Sciatic nerve (tissue), 2 donors: Measurements from ENCODE around the gene KLC4. TPM values are rescaled to one million over a fixed set of nuclear protein-coding genes. Genes with fewer than 3 reads are reported as not detected.
"Not testable (repeated sequence)": the region's sequence is repeated elsewhere in the genome, so short reads cannot be mapped to it uniquely, and the experiment has no call there.

ENCODE experiments used
- ATAC-seq: fragments of 200-7000 bp; cut with Tn5 transposase; one replicate; pipeline ENCODE4 v1.9.1; 2020; ENCODE audit warnings: mild to moderate bottlenecking, moderate library complexity
- DNase-seq: peaks from one replicate; pipeline ENCODE4 v3.0.0-alpha.2; 2020; ENCODE audit warnings: low spot score
- intact Hi-C: fragments of 100-400 bp; cut with DNase I; formaldehyde crosslinking; loops from one replicate; pipeline ENCODE4 v1.14.2; 2022
- total RNA-seq: library from RNA; stranded (reverse); fragmentation: NEBNext Ultra II Directional; extraction: Animal tissue kit (Norgen Biotek cat#: 25700); gene quantifications from one replicate; pipeline ENCODE4 v1.2.1, GENCODE V29; 2021
- donor health status: DM: no; HTN: no; CAD: no.
- donor health status: DM: no; HTN: no; CAD: no.

KLC4 gene
- total RNA-seq, 1 donor from 2014 or later = 35.5 TPM

GRCh38 chr6:43113431-43114260 is 54.2 kb downstream of the KLC4 start:
- DNase-seq (no peak), ATAC-seq (peak; percentile 46)
- intact Hi-C loops = no loop called here

- no peak for ATAC-seq
- DNase-seq = no peak
- intact Hi-C loops = no loop called here
Observed at GRCh38 chr6:43115365-43115764, 55.9 kb downstream of the KLC4 start.

- intact Hi-C loops, ATAC-seq: not testable (repeated sequence)
- DNase-seq = peak; percentile 18
Observed at GRCh38 chr6:43117466-43117865, 58.0 kb downstream of the KLC4 start.

DNA sequence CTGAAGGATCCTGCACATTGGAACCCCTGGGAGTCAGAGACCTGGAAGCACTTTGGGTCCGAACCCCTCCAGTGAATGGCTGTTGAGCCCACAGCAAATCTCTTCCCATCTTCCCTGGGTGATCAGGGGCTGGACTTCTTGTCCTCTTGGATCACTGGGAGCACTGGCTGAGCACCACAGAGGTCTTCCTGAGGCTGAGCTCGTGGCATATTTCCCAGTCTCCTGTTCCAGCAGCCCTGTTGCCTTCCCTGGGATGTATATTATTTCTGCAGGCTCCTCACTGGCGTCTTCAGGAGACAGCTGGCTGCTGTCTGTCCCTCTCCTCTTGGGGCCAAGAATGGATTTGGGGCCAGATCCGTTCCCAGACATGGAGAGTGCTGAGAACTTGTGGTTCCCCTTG is 60.1 kb downstream of the KLC4 start:
- no peak for ATAC-seq
- DNase-seq = no peak
- intact Hi-C loops = no loop called here

- no peak for DNase-seq
- ATAC-seq = no peak
- intact Hi-C loops = no loop called here
Observed at GRCh38 chr6:43120101-43120763, 60.8 kb downstream of the KLC4 start.

DNA sequence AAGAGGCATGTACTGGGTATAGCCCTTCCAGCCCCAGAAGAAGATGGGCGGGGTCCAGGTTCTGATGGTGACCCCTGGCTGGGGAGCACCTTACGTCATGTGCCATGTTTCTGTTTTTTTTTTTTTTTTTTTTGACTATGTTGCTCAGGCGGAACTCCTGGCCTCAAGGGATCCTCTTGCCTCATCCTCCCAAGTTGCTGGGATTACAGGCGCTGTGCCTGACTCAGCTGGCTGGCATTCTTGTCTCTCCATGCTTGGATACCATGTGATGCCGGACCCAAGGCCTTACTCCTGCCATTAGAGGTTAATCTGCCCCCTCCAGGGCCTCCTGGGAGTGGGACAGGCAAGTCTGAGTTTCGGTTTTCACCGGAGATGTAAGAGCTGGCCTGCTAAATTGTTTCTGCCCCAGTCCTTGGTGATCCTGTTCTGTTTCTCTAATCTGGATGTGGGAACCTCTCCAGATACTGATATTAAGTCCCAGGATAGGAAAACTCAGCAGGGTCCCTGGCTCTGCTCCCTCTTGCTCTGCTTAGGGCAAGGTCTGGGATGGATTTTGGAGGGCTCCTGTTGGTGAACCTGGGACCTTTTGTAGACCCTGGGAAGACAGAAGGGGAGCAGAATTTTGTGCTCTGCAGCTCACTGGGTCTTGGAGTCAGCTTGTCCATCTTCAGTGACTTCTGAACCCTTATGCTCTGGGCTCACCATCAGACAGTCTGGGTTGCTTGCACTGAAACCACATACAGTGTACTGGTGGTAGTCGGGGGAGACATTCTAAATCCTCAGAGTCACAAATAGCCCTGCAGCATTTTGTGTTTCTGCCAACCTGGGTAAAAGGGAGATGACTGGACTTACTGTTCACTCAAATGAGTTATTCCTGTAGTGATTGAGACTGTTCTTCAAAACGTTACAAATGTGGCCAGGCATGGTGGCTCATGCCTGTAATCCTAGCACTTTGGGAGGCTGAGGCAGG is 61.8 kb downstream of the KLC4 start:
- ATAC-seq (peak; percentile 87), DNase-seq (no peak)
- intact Hi-C loops = no loop called here

- ATAC-seq (no peak), DNase-seq (no peak)
- intact Hi-C loops = no loop called here
Observed at GRCh38 chr6:43122146-43122545, 62.7 kb downstream of the KLC4 start.

GRCh38 chr6:43123461-43124314 is 64.3 kb downstream of the KLC4 start:
- intact Hi-C loops = no loop called here
- no peak for ATAC-seq
- DNase-seq = no peak

DNA sequence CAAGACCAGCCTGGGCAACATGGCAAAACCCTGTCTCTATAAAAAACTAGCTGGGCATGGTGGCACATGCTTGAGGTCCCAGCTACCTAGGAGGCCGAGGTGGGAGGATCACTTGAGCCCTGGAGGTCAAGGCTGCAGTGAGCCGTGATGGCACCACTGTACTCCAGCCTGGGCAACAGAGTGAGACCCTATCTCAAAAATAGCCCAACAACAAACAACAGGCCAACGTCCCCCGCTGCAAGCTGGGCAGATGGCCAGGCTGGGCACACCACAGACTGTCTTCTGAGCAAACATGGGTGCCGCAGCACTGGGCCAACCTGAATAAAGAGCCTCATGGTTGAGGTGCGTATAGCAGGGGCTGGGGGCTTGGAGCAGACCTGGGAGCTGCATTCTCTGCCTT is 65.0 kb downstream of the KLC4 start:
- intact Hi-C loops = no loop called here
- DNase-seq (no peak), ATAC-seq (no peak)

Other genes starting within 250 kb of the KLC4 start
- 51.6 TPM for gene RPL7L1, start 180.0 kb upstream of the KLC4 start, total RNA-seq
- gene PTCRA, start 143.6 kb upstream of the KLC4 start, total RNA-seq = 0.40 TPM
- 44.9 TPM for gene CNPY3, start 130.2 kb upstream of the KLC4 start, total RNA-seq
- gene GNMT, start 98.9 kb upstream of the KLC4 start, total RNA-seq = 1.8 TPM
- 20.4 TPM for gene PEX6, start 80.5 kb upstream of the KLC4 start, total RNA-seq
- gene PPP2R5D, start 75.1 kb upstream of the KLC4 start, total RNA-seq = 31.1 TPM
- gene MEA1, start 45.7 kb upstream of the KLC4 start, total RNA-seq = 46.0 TPM
- 53.4 TPM for gene KLHDC3, start 45.4 kb upstream of the KLC4 start, total RNA-seq
- 34.6 TPM for gene RRP36, start 38.0 kb upstream of the KLC4 start, total RNA-seq
- gene CUL7, start 5.8 kb upstream of the KLC4 start, total RNA-seq = 20.9 TPM
- gene MRPL2, start 197 bp upstream of the KLC4 start, total RNA-seq = 40.4 TPM
- 11.0 TPM for gene PTK7, start 16.7 kb downstream of the KLC4 start, total RNA-seq
- gene SRF, start 111.6 kb downstream of the KLC4 start, total RNA-seq = 32.6 TPM
- gene CUL9, start 122.6 kb downstream of the KLC4 start, total RNA-seq = 42.9 TPM
- 45.9 TPM for gene DNPH1, start 169.8 kb downstream of the KLC4 start, total RNA-seq
- 0.04 TPM for gene TTBK1, start 183.8 kb downstream of the KLC4 start, total RNA-seq
- not detected for gene SLC22A7, start 238.6 kb downstream of the KLC4 start, total RNA-seq
- gene CRIP3, start 249.2 kb downstream of the KLC4 start, total RNA-seq = 3.8 TPM